HG02798 (cell line): ENCODE results near the gene TSKU.

Experiments used
- ATAC-seq: cut with Tn5 transposase; IDR thresholded peaks from one replicate; pipeline ENCODE4 v1.9.1; 2021; ENCODE audit warnings: mild to moderate bottlenecking; ENCODE audit not compliant: unreplicated experiment, poor library complexity

Gene TSKU

GRCh38 chr11:76752321-76753143 lies 30.6 kb upstream of the TSKU start:
- no peak for ATAC-seq

- ATAC-seq = no peak
Measured at GRCh38 chr11:76753449-76753848, 29.7 kb upstream of the TSKU start.

- ATAC-seq = no peak
Measured at GRCh38 chr11:76753950-76754349, 29.2 kb upstream of the TSKU start.

GRCh38 chr11:76756341-76756741 lies 26.8 kb upstream of the TSKU start:
- ATAC-seq = no peak

GRCh38 chr11:76758311-76758710 lies 24.8 kb upstream of the TSKU start:
- no peak for ATAC-seq

GRCh38 chr11:76759092-76759491 lies 24.1 kb upstream of the TSKU start:
- no peak for ATAC-seq

GRCh38 chr11:76759517-76759916 lies 23.6 kb upstream of the TSKU start:
- no peak for ATAC-seq

GRCh38 chr11:76760236-76760635 lies 22.9 kb upstream of the TSKU start:
- ATAC-seq = no peak

- ATAC-seq = no peak
Measured at GRCh38 chr11:76761718-76762355, 21.3 kb upstream of the TSKU start.

- ATAC-seq = no peak
Measured at GRCh38 chr11:76762356-76762752, 20.8 kb upstream of the TSKU start.

- ATAC-seq = no peak
Measured at GRCh38 chr11:76762867-76763572, 20.1 kb upstream of the TSKU start.

- ATAC-seq = no peak
Measured at GRCh38 chr11:76763573-76764346, 19.4 kb upstream of the TSKU start.

GRCh38 chr11:76764941-76765665 lies 18.1 kb upstream of the TSKU start:
- no peak for ATAC-seq

GRCh38 chr11:76765863-76766350 lies 17.2 kb upstream of the TSKU start:
- ATAC-seq = no peak

- no peak for ATAC-seq
Measured at GRCh38 chr11:76766521-76766920, 16.6 kb upstream of the TSKU start.

GRCh38 chr11:76767659-76768058 lies 15.5 kb upstream of the TSKU start:
- ATAC-seq = no peak

- no peak for ATAC-seq
Measured at GRCh38 chr11:76768088-76768908, 14.9 kb upstream of the TSKU start.

GRCh38 chr11:76768909-76769560 lies 14.1 kb upstream of the TSKU start:
- ATAC-seq = no peak
